HCT116 (cell line): ENCODE measurements around the gene MYOM1. TPM values are rescaled to one million over a fixed set of nuclear protein-coding genes. Genes with fewer than 3 reads are reported as not detected.

Experiments
- ATAC-seq: fragments of 200-7000 bp; cut with Tn5 transposase; 2 replicates; pipeline ENCODE4 v1.9.1; 2020; ENCODE audit warnings: mild to moderate bottlenecking, moderate library complexity
- BruUV-seq: library from RNA; stranded (reverse); fragments of 400-500 nt; replicated peaks from 2 replicates; lab custom pipeline; 2021; lab: Mats Ljungman, UMichigan
- CTCF ChIA-PET: fragments of 300-600 bp; sonication (Branson Sonifier 250); formaldehyde crosslinking; loops from one replicate; lab custom pipeline; 2021; ENCODE audit warnings: antibody characterized with exemption; lab: Charles Lee
- POLR2A ChIA-PET: fragments of 300-600, 350-600 bp; sonication (Branson Sonifier 250); formaldehyde crosslinking; loops from one replicate; lab custom pipeline; 2021; ENCODE audit warnings: antibody characterized with exemption; lab: Charles Lee
- RAD21 ChIA-PET, 2 experiments: fragments of 300-600 bp; sonication (Branson Sonifier 250); formaldehyde crosslinking; loops; one replicate each; lab custom pipeline; 2023; ENCODE audit warnings: low total read pairs in 2 of 2; ENCODE audit not compliant: uncharacterized antibody in 2 of 2, unreplicated experiment in 2 of 2, low non-redundant PET in 1 of 2; lab: Charles Lee
- DNase-seq: peaks from one replicate; pipeline ENCODE4 v3.0.0-alpha.2; 2010; ENCODE audit warnings: low read depth, low spot score
- H2AFZ ChIP-seq: fragments of 200-600 bp; shearing (Covaris generic), sonication (generic); 2 replicates; pipeline ENCODE4 v1.6.1; 2017; ENCODE audit warnings: low read depth, mixed run types, mixed read lengths, antibody characterized with exemption, low read length; ENCODE audit not compliant: poor library complexity, severe bottlenecking
- H3K27ac ChIP-seq: 2 replicates; pipeline ENCODE4 v1.5.1; 2012; ENCODE audit warnings: low read depth, low read length
- H3K27me3 ChIP-seq: fragments of 200-600 bp; sonication (generic); 2 replicates; pipeline ENCODE4 v1.6.1; 2016; ENCODE audit warnings: mixed run types, low read length, mixed read lengths; ENCODE audit not compliant: insufficient read depth
- H3K36me3 ChIP-seq, 2 experiments: fragments of 200-500 bp in 1 of 2; fragments of 200-600 bp in 1 of 2; sonication (Bioruptor generic) in 1 of 2; sonication (generic) in 1 of 2; 2 replicates each; pipeline versions ENCODE4 v1.5.1 to v1.6.1; 2014 to 2016; ENCODE audit warnings: low read length in 2 of 2, inconsistent platforms in 1 of 2, mixed read lengths in 1 of 2, mixed run types in 1 of 2; ENCODE audit not compliant: insufficient read depth in 2 of 2, control insufficient read depth in 1 of 2
- H3K4me1 ChIP-seq, 2 experiments: fragments of 200-600 bp in 1 of 2; sonication (generic) in 1 of 2; 2 replicates each; pipeline versions ENCODE4 v1.5.1 to v1.6.1; 2012 to 2017; ENCODE audit warnings: low read length in 2 of 2, inconsistent platforms in 1 of 2, mild to moderate bottlenecking in 1 of 2, mixed read lengths in 1 of 2, mixed run types in 1 of 2, moderate library complexity in 1 of 2; ENCODE audit not compliant: insufficient read depth in 2 of 2, control insufficient read depth in 1 of 2
- H3K4me2 ChIP-seq: fragments of 200-600 bp; sonication (generic); 2 replicates; pipeline ENCODE4 v1.6.1; 2017; ENCODE audit warnings: mixed run types, low read length, mixed read lengths
- H3K4me3 ChIP-seq, 2 experiments: fragments of 200-600 bp in 1 of 2; sonication (generic) in 1 of 2; replicated peaks in 1 of 2; 2 replicates each; pipeline ENCODE4 v1.5.1; 2011 to 2016; ENCODE audit warnings: low read length in 2 of 2, control low read depth in 1 of 2, low read depth in 1 of 2, mild to moderate bottlenecking in 1 of 2, mixed read lengths in 1 of 2, mixed run types in 1 of 2
- H3K79me2 ChIP-seq: fragments of 200-600 bp; sonication (generic); 2 replicates; pipeline ENCODE4 v1.6.1; 2017; ENCODE audit warnings: mild to moderate bottlenecking, mixed run types, low read length, moderate library complexity, mixed read lengths; ENCODE audit not compliant: insufficient read depth
- H3K9ac ChIP-seq: fragments of 200-600 bp; sonication (generic); 2 replicates; pipeline ENCODE4 v1.6.1; 2016; ENCODE audit warnings: low read length, mixed read lengths
- H3K9me2 ChIP-seq: fragments of 200-600 bp; sonication (generic), shearing (Covaris generic); 2 replicates; pipeline ENCODE4 v1.6.1; 2017; ENCODE audit warnings: mixed run types, mild to moderate bottlenecking, moderate library complexity; ENCODE audit not compliant: insufficient read depth
- H3K9me3 ChIP-seq, 2 experiments: fragments of 200-500 bp in 1 of 2; fragments of 200-600 bp in 1 of 2; sonication (Bioruptor generic) in 1 of 2; sonication (generic) in 1 of 2; 2 replicates each; pipeline ENCODE4 v1.6.1; 2014 to 2017; ENCODE audit warnings: low read length in 2 of 2, mixed read lengths in 2 of 2, inconsistent platforms in 1 of 2, low read depth in 1 of 2, mild to moderate bottlenecking in 1 of 2, mixed run types in 1 of 2, moderate library complexity in 1 of 2; ENCODE audit not compliant: control insufficient read depth in 1 of 2, insufficient read depth in 1 of 2
- H4K20me1 ChIP-seq: fragments of 200-600 bp; sonication (generic), shearing (Covaris generic); 2 replicates; pipeline ENCODE4 v1.6.1; 2017; ENCODE audit warnings: mixed run types, mild to moderate bottlenecking, moderate library complexity; ENCODE audit not compliant: insufficient read depth
- CBX3 ChIP-seq: IDR thresholded peaks from 2 replicates; pipeline ENCODE4 v1.6.1; 2012; ENCODE audit warnings: low read depth
- EZH2 ChIP-seq: fragments of 200-600 bp; sonication (generic); IDR thresholded peaks from 2 replicates; pipeline ENCODE4 v1.6.1; 2017; ENCODE audit warnings: antibody characterized with exemption, mixed run types
- EZH2phosphoT487 ChIP-seq: fragments of 200-600 bp; IDR thresholded peaks from 2 replicates; pipeline ENCODE4 v1.6.1; 2018; ENCODE audit warnings: antibody characterized with exemption, borderline replicate concordance
- FOSL1 ChIP-seq: IDR thresholded peaks from 2 replicates; pipeline ENCODE4 v1.6.1; 2012; ENCODE audit warnings: low read depth
- JUND ChIP-seq: IDR thresholded peaks from 2 replicates; pipeline ENCODE4 v1.6.1; 2012
- POLR2A ChIP-seq: IDR thresholded peaks from 2 replicates; pipeline ENCODE4 v1.7.0; 2011; ENCODE audit warnings: borderline replicate concordance; ENCODE audit not compliant: insufficient read depth, insufficient read length; ENCODE audit errors: extremely low read depth
- TCF7L2 ChIP-seq: IDR thresholded peaks from 2 replicates; pipeline ENCODE4 v1.7.0; 2011; ENCODE audit warnings: borderline replicate concordance, inconsistent platforms; ENCODE audit not compliant: insufficient read depth, insufficient read length; ENCODE audit errors: extremely low read depth
- ZFX ChIP-seq: fragments of 450-650 bp; IDR thresholded peaks from 2 replicates; pipeline ENCODE4 v1.6.1; 2017
- ZNF274 ChIP-seq: fragments of 200-500 bp; sonication (Bioruptor generic); IDR thresholded peaks from 2 replicates; pipeline ENCODE4 v1.6.1; 2014; ENCODE audit warnings: mild to moderate bottlenecking, low read depth, low read length, inconsistent platforms
- intact Hi-C: fragments of 100-400 bp; cut with micrococcal nuclease; formaldehyde crosslinking; loops from 2 replicates; pipeline ENCODE4 v1.10.0; 2022
- total RNA-seq: library from RNA; stranded (reverse); gene quantifications from one replicate; pipeline ENCODE4 v1.2.1, GENCODE V29; 2021; ENCODE audit not compliant: unreplicated experiment
- TF ChIP-seq, protein P1 (sequence below): IDR thresholded peaks from 2 replicates; pipeline ENCODE4 v1.6.1; 2012
- TF ChIP-seq, protein P2 (sequence below): IDR thresholded peaks from 2 replicates; pipeline ENCODE4 v1.6.1; 2012

MYOM1 gene
- total RNA-seq, 1 experiment from 2014 or later: 0.52 TPM

DNA sequence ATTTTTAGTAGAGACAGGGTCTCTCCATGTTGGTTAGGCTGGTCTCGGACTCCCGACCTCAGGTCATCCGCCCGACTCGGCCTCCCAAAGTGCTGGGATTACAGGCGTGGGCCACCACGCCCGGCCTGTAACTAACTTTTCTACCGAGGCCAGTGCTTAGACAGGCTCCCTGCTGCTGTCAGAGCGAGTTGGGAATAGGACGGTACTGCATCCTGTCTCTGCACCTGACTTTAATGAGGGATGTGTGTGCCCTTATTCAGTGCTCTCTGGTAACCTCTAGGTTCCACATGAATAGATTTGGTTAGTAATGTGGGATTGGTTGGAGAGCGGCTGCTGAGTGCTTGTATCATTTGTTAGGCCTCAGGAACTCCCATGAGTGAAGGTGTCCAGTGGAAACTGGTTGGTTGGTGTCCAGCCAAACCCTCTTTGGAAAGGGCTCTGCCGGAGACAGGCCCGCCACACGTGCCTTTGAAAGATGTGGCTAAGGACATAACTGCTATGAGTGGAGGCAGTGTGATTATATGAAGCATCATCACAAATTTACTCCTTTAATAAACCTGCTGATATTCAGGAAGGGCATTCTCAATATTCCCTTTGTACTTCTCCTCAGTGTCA is 36.6 kb downstream of the MYOM1 start:
- no peaks in the 10 kb centered on the region for H3K79me2 ChIP-seq
- no peaks in the 10 kb centered on the region for H3K27me3 ChIP-seq
- H3K36me3 ChIP-seq: no peaks in the 10 kb centered on the region
- no peaks in the 10 kb centered on the region for H3K9me2 ChIP-seq
- H3K4me3 ChIP-seq: no peak overlapping the region
- ChIA-PET RAD21 (no interaction called here), CTCF (interaction anchor here (0.7 to 1.3 kb wide), 3 partner anchors 8 to 121 kb away, joined by 3 read pairs; no protein-coding TSS in a partner anchor), POLR2A (no interaction called here)
- ATAC-seq: no peak
- H3K27ac ChIP-seq: no peak overlapping the region
- DNase-seq: no peak
- H3K9me3 ChIP-seq: no peaks in the 10 kb centered on the region
- no peak overlapping the region for H2AFZ ChIP-seq
- peaks cover 2 to 7% of the 10 kb centered on the region in 2 experiments; a peak in 2 of 4 replicates for H3K4me1 ChIP-seq
- no peak overlapping the region for H3K4me2 ChIP-seq
- no peak for TF ChIP-seq ZNF274
- TF ChIP-seq FOSL1: no peak
- no peak for TF ChIP-seq JUND
- no peak for TF ChIP-seq ZFX
- TF ChIP-seq, protein P1, sequence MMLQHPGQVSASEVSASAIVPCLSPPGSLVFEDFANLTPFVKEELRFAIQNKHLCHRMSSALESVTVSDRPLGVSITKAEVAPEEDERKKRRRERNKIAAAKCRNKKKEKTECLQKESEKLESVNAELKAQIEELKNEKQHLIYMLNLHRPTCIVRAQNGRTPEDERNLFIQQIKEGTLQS: no peak
- TF ChIP-seq TCF7L2: no peak
- TF ChIP-seq, protein P2, sequence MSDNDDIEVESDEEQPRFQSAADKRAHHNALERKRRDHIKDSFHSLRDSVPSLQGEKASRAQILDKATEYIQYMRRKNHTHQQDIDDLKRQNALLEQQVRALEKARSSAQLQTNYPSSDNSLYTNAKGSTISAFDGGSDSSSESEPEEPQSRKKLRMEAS: no peak
- no peak for TF ChIP-seq EZH2phosphoT487
- no peak for TF ChIP-seq EZH2
- H4K20me1 ChIP-seq: no peaks in the 10 kb centered on the region
- no TSS peak for BruUV-seq
- H3K9ac ChIP-seq: no peak overlapping the region
- intact Hi-C loops: no loop called here

- POLR2A ChIA-PET: no interaction called here
- H3K27ac ChIP-seq: no peak overlapping the region
Observed at GRCh38 chr18:3180325-3180724, 39.4 kb downstream of the MYOM1 start.

More at GRCh38 chr18:3180325-3180724, 39.4 kb downstream of the MYOM1 start:
- H3K9ac ChIP-seq: no peak overlapping the region
- H3K4me3 ChIP-seq: no peak overlapping the region
- H3K36me3 ChIP-seq: no peaks in the 10 kb centered on the region
- peaks cover 2 to 7% of the 10 kb centered on the region in 2 experiments; a peak in 2 of 4 replicates for H3K4me1 ChIP-seq
- no peaks in the 10 kb centered on the region for H4K20me1 ChIP-seq
- H3K79me2 ChIP-seq: no peaks in the 10 kb centered on the region
- no peak for ATAC-seq
- ChIA-PET RAD21 (no interaction called here), CTCF (interaction anchor here (0.9 to 1.4 kb wide), 2 partner anchors 29 to 66 kb away, joined by 3 read pairs; no protein-coding TSS in a partner anchor)
- TF ChIP-seq CBX3 (no peak), JUND (no peak), POLR2A (no peak)
- TF ChIP-seq, protein P2: no peak
- peak overlapping the region; percentile 37 for H3K4me2 ChIP-seq
- BruUV-seq: no TSS peak
- intact Hi-C loops: no loop called here
- DNase-seq: no peak
- H2AFZ ChIP-seq: no peak overlapping the region
- no peaks in the 10 kb centered on the region for H3K27me3 ChIP-seq
- no peaks in the 10 kb centered on the region for H3K9me3 ChIP-seq
- no peaks in the 10 kb centered on the region for H3K9me2 ChIP-seq
